Smooth muscle cell (in vitro differentiated cells): ENCODE measurements around the gene IL1RN. TPM values are rescaled to one million over a fixed set of nuclear protein-coding genes. Genes with fewer than 3 reads are reported as not detected.

Experiments used
- DNase-seq: peaks from one replicate; lab custom pipeline; 2025; ENCODE audit not compliant: unreplicated experiment; lab: John Stamatoyannopoulos, UW
- H2AFZ ChIP-seq: fragments of 200-600 bp; sonication (generic); 2 replicates; pipeline ENCODE4 v1.6.0; 2016; ENCODE audit warnings: antibody characterized with exemption, low read depth, mild to moderate bottlenecking
- H3F3A ChIP-seq: fragments of 200-600 bp; sonication (generic); 2 replicates; pipeline ENCODE4 v1.6.0; 2017; ENCODE audit warnings: antibody characterized with exemption, low read depth
- H3K27ac ChIP-seq: fragments of 200-600 bp; sonication (generic); 2 replicates; pipeline ENCODE4 v1.5.1; 2016; ENCODE audit warnings: low read depth, mild to moderate bottlenecking
- H3K27me3 ChIP-seq: fragments of 200-600 bp; sonication (generic); 2 replicates; pipeline ENCODE4 v1.6.1; 2016; ENCODE audit warnings: low read depth, mild to moderate bottlenecking
- H3K36me3 ChIP-seq: fragments of 200-600 bp; sonication (generic); 2 replicates; pipeline ENCODE4 v1.5.1; 2016; ENCODE audit warnings: low read depth
- H3K4me1 ChIP-seq: fragments of 200-600 bp; sonication (generic); 2 replicates; pipeline ENCODE4 v1.5.1; 2016; ENCODE audit warnings: low read depth
- H3K4me2 ChIP-seq: fragments of 200-600 bp; sonication (generic); 2 replicates; pipeline ENCODE4 v1.6.0; 2016; ENCODE audit warnings: mild to moderate bottlenecking
- H3K4me3 ChIP-seq: fragments of 200-600 bp; sonication (generic); 2 replicates; pipeline ENCODE4 v1.5.1; 2016; ENCODE audit warnings: mild to moderate bottlenecking
- H3K79me2 ChIP-seq: fragments of 200-600 bp; sonication (generic); 2 replicates; pipeline ENCODE4 v1.6.0; 2016; ENCODE audit warnings: low read depth, mild to moderate bottlenecking
- H3K9ac ChIP-seq: fragments of 200-600 bp; sonication (generic); 2 replicates; pipeline ENCODE4 v1.6.0; 2016; ENCODE audit warnings: low read depth
- H3K9me3 ChIP-seq: fragments of 200-600 bp; sonication (generic); replicated peaks from 2 replicates; pipeline ENCODE4 v1.5.1; 2016; ENCODE audit warnings: low read depth
- H4K20me1 ChIP-seq: fragments of 200-600 bp; sonication (generic); 2 replicates; pipeline ENCODE4 v1.6.0; 2016; ENCODE audit warnings: low read depth
- CTCF ChIP-seq: fragments of 200-600 bp; sonication (generic); IDR thresholded peaks from 2 replicates; pipeline ENCODE4 v1.5.1; 2017; ENCODE audit warnings: borderline replicate concordance, mild to moderate bottlenecking, antibody characterized with exemption; ENCODE audit not compliant: insufficient read depth, poor library complexity, severe bottlenecking
- WGBS: methylation state at CpG from one replicate; pipeline ENCODE4 v1.1.7; 2016; ENCODE audit warnings: low lambda C conversion rate; 5-methylcytosine and 5-hydroxymethylcytosine counted together
- polyA plus RNA-seq: library from polyadenylated mRNA; unstranded; fragments of >200 nt; fragmentation: Nextera tagmentation; extraction: Ambion mirVana; gene quantifications from 2 replicates; pipeline ENCODE4 v1.2.1, GENCODE V29; 2016
- total RNA-seq: library from RNA; depleted of rRNA; stranded (reverse); fragments of >200 nt; gene quantifications from 2 replicates; pipeline ENCODE4 v1.2.3, GENCODE V29; 2014

IL1RN gene
- total and polyA plus RNA-seq, 2 experiments from 2014 or later = 2.2 to 3.3 TPM

DNA sequence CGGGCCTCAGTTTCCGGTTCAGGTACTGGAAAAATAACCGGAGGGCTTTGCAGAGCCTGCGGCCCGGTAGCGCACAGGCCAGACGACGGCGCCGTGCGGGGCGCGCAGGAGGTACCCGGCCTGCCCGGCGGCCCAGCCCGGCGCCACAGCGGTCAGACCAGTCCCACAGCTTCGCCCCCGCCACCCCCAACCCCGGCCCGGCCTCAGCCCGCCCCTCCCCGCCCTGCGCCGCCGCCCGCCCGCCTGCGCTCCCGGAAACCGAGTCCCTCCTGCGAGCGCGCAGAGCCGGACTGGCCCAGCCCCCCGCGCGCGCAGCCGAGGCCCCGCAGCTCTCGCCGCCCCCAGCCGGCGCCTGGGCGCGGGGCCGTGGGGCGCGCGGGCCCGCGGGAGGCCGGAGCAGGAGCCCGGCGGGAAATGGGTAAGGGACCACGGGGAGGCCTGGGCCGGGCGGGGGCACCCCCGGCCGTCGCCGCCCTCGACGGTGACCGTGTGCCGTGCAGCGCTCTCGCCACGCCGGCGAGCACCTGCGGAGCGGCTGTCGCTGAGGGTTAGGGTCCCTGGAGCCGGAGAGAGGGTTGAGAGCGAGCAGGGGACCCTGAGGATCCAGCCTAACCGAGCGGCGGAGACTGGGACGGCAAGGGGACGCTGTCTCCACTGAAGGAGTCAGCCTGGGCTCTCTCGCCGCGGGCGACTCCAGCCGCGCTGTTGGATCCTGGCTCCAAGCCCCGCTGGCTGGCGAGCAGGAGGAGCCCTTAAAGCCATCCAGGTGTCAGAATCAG, 29.9 kb downstream of the IL1RN start:
- H3K4me3 ChIP-seq = peak overlapping the region; percentile 54
- peak overlapping the region; percentile 67 for H3K9ac ChIP-seq
- H3K27me3 ChIP-seq = no peaks in the 10 kb centered on the region
- H3K27ac ChIP-seq = peak overlapping the region; percentile 96
- 6% methylated on average over 23 of the region's 92 CpGs for whole genome bisulfite sequencing
- H3K36me3 ChIP-seq = no peaks in the 10 kb centered on the region
- peak overlapping the region; percentile 38 for H2AFZ ChIP-seq
- H3K9me3 ChIP-seq = no peaks in the 10 kb centered on the region
- H3K4me2 ChIP-seq = peak overlapping the region; percentile 93
- no peak for TF ChIP-seq CTCF
- H3K79me2 ChIP-seq = no peaks in the 10 kb centered on the region
- no peak for DNase-seq
- no peaks in the 10 kb centered on the region for H4K20me1 ChIP-seq
- H3F3A ChIP-seq = peaks cover 7% of the 10 kb centered on the region
- H3K4me1 ChIP-seq = no peaks in the 10 kb centered on the region

DNA sequence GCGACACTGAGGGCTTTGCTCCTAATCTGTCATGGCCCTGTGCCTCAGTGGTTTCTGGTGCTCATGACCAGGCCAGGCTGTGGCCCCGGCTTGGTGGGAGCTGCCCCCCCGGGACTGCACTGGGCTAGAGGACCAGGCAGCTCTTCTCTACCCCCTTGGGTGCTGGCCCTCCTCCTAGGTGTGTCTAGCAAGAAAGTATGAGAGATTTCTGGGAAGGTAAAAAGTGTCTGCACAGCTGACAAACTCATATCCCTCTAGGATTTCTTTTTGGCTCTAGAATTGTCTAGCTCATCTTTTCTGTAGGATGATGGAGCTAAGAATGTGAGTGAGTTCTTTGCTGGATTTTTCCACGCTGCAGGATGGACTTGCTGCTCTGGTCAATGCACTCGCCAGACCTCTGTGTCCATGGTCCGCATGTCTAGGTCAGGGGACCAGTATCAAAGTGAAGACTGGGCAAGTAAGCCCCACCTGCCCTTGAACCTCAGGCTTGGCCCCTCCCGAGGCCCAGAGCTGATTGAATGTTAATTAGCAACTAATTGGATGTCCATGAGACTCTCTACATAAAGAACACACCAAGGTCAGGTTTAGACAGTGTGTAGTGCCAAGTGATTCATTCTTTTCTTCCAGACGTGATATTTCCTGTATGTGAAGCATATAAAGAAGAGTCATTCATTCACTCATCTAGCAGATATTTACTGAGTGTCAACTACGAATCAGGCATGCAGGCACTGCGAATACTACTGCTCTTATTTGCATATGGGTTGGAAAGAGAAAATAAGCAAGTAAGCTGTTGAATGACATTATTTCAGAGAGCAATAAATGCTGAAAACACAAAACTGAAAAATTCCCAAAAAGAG, 30.7 kb downstream of the IL1RN start:
- Histone ChIP-seq H3K9me3 (no peaks in the 10 kb centered on the region), H3K79me2 (no peaks in the 10 kb centered on the region), H3F3A (peaks cover 7% of the 10 kb centered on the region), H3K4me3 (peak overlapping the region; percentile 54), H3K4me2 (peak overlapping the region; percentile 93), H3K4me1 (no peaks in the 10 kb centered on the region), H4K20me1 (no peaks in the 10 kb centered on the region), H3K27ac (peak overlapping the region; percentile 96), H3K9ac (peak overlapping the region; percentile 67), H2AFZ (peak overlapping the region; percentile 38), H3K36me3 (no peaks in the 10 kb centered on the region), H3K27me3 (no peaks in the 10 kb centered on the region)
- TF ChIP-seq CTCF = no peak
- no peak for DNase-seq
- 45% methylated on average over 10 of the region's 10 CpGs for WGBS

DNA sequence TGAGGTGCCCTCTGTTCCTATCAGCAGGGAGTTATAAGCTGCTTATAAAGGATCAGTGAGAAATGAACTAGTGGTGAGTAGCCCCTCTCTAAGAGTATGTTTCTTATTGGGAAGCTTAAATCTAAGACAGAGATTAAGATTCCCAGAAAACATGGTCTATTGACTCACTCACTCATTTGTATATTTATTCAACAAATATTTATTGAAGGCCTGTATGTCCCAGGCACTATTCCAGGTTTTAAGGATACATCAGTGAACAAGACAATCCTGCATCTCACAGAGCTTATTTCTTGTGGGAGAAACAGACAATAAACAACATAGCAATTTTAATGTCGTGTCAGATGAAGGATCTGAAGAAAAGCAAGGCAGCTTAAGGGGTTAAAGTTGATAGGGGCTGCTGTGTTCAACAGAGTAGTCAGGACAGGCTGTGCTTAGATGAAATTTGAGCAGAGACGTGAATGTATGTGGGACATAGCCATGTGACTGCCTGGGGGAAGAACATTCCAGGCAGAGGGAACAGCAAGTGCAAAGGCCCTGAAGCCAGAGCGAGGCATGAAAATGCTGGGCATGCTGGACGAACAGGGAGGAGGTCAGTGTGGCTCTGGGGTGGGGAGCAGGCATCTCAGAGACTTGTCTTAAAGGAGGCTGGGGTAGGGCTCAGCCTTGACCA, 31.6 kb downstream of the IL1RN start:
- H3K4me3 ChIP-seq = no peak overlapping the region
- H3K9ac ChIP-seq = peak overlapping the region; percentile 60
- no peaks in the 10 kb centered on the region for H3K36me3 ChIP-seq
- no peaks in the 10 kb centered on the region for H4K20me1 ChIP-seq
- H3F3A ChIP-seq = peaks cover 7% of the 10 kb centered on the region
- TF ChIP-seq CTCF = no peak
- no peaks in the 10 kb centered on the region for H3K4me1 ChIP-seq
- 37% methylated on average over 4 of the region's 4 CpGs for WGBS
- DNase-seq = no peak
- peak overlapping the region; percentile 96 for H3K27ac ChIP-seq
- H2AFZ ChIP-seq = no peak overlapping the region
- no peaks in the 10 kb centered on the region for H3K9me3 ChIP-seq
- peak overlapping the region; percentile 93 for H3K4me2 ChIP-seq
- H3K79me2 ChIP-seq = no peaks in the 10 kb centered on the region
- H3K27me3 ChIP-seq = no peaks in the 10 kb centered on the region
